Adrenal gland (tissue), 12 donors: Measurements from ENCODE around the gene CACUL1. TPM values are rescaled to one million over a fixed set of nuclear protein-coding genes. Genes with fewer than 3 reads are reported as not detected.

Experiments
- DNase-seq, 7 donors: peaks; one replicate each; pipeline ENCODE4 v3.0.0-alpha.2; 2019 to 2020
- H3K27ac ChIP-seq, 5 donors: fragments of 200-600 bp; sonication (generic) in 4 of 5; 1 replicate in 3 of 5; 2 replicates in 2 of 5; pipeline versions ENCODE4 v1.5.1 to v1.8.0; 2016 to 2020; ENCODE audit warnings: mild to moderate bottlenecking in 1 of 5
- H3K27me3 ChIP-seq: fragments of 200-600 bp; 2 replicates; pipeline ENCODE4 v1.8.0; 2021
- H3K36me3 ChIP-seq, 2 donors: fragments of 200-600 bp; replicated peaks in 1 of 2; 1 replicate in 1 of 2; 2 replicates in 1 of 2; pipeline versions ENCODE4 v1.5.1 to v1.8.0; 2018 to 2022
- H3K4me1 ChIP-seq, 2 donors: fragments of 200-600 bp; replicated peaks in 1 of 2; 1 replicate in 1 of 2; 2 replicates in 1 of 2; pipeline versions ENCODE4 v1.5.1 to v1.8.0; 2018 to 2021
- H3K4me3 ChIP-seq, 4 donors: fragments of 200-600 bp; sonication (generic) in 3 of 4; one replicate each; pipeline ENCODE4 v1.5.1; 2016 to 2018
- H3K9me3 ChIP-seq, 3 donors: fragments of 200-600 bp; sonication (generic) in 1 of 3; replicated peaks in 1 of 3; 1 replicate in 2 of 3; 2 replicates in 1 of 3; pipeline versions ENCODE4 v1.5.1 to v1.8.0; 2016 to 2021
- CTCF ChIP-seq, 6 experiments: fragments of 450-650 bp in 4 of 6; fragments of 200-600 bp in 2 of 6; sonication (generic) in 1 of 6; IDR thresholded peaks; 1 replicate in 5 of 6; 2 replicates in 1 of 6; pipeline versions ENCODE4 v1.5.1 to v1.8.0; 2016 to 2021; ENCODE audit warnings: antibody characterized with exemption in 6 of 6, mild to moderate bottlenecking in 2 of 6, moderate library complexity in 1 of 6
- POLR2A ChIP-seq, 2 donors: fragments of 450-650 bp; IDR thresholded peaks; one replicate each; pipeline ENCODE4 v1.6.1; 2017; ENCODE audit warnings: antibody characterized with exemption in 2 of 2, mild to moderate bottlenecking in 2 of 2, moderate library complexity in 1 of 2
- WGBS, 4 donors: extraction: QIAGEN DNeasy Blood & Tissue Kit in 2 of 4; methylation state at CpG; one replicate each; pipeline versions ENCODE4 v1.1.5 to v1.1.7; 2013 to 2017; 5-methylcytosine and 5-hydroxymethylcytosine counted together
- intact Hi-C, 2 donors: fragments of 100-400 bp; cut with DNase I; formaldehyde crosslinking; loops; one replicate each; pipeline versions ENCODE4 v1.14.1 to v1.15.0; 2022 to 2023
- polyA plus RNA-seq, 3 donors: library from polyadenylated mRNA; stranded (reverse); fragments of 200-250 nt in 2 of 3; fragments of 350-450 nt in 1 of 3; fragmentation: Illumina TruSeq in 1 of 3; extraction: RNeasy Lipid Tissue Mini Kit (QIAGEN cat#74804) in 1 of 3; gene quantifications; one replicate each; pipeline ENCODE4 v1.2.3, GENCODE V29; 2013 to 2014
- total RNA-seq, 9 donors: library from RNA; depleted of rRNA in 4 of 9; stranded (reverse); fragments of >200 nt in 4 of 9; fragments of 120-200 nt in 1 of 9; fragmentation: NEBNext Ultra II Directional in 1 of 9; extraction: Animal tissue kit (Norgen Biotek cat#: 25700) in 1 of 9; gene quantifications; one replicate each; pipeline versions ENCODE4 v1.1.0 to v1.2.4, GENCODE V29; 2013 to 2023
- donor health status: healthy with polysubstance abuse.
- donor health status: Bipolar disorder and iron deficiency.
- donor health status: DM: yes; HTN: yes; CAD: no.
- donor health status: DM: no; HTN: no; CAD: no.
- donor health status: DM: no; HTN: no; CAD: no.
- donor health status: DM: yes; HTN: yes; CAD: no.

CACUL1 gene
- total and polyA plus RNA-seq, 12 donors, result 6.9 to 70.0 (median 30.9) TPM

GRCh38 chr10:118775478-118775877 is 20.7 kb upstream of the CACUL1 start:
- Histone ChIP-seq H3K4me3 (no peak overlapping the region), H3K9me3 (no peaks in the 10 kb centered on the region), H3K4me1 (no peaks in the 10 kb centered on the region), H3K27ac (no peak overlapping the region), H3K36me3 (no peaks in the 10 kb centered on the region), H3K27me3 (no peaks in the 10 kb centered on the region)
- WGBS, 4 donors, result 49 to 64% (median 62%) methylated on average over 6 to 7 of the region's 7 CpGs
- TF ChIP-seq CTCF (IDR thresholded peaks at IDR 0.05) (peak in 5 of 6 experiments; percentile 22 to 51 (median 43)), POLR2A (IDR thresholded peaks at IDR 0.05) (no peak)
- intact Hi-C loops, result no loop called here
- peak in 1 of 7 donors; percentile 43 for DNase-seq

GRCh38 chr10:118773041-118773440 is 18.3 kb upstream of the CACUL1 start:
- H3K27ac ChIP-seq, result no peak overlapping the region
- H3K36me3 ChIP-seq, result no peaks in the 10 kb centered on the region
- H3K9me3 ChIP-seq, result no peaks in the 10 kb centered on the region
- no peaks in the 10 kb centered on the region for H3K4me1 ChIP-seq
- H3K27me3 ChIP-seq, result no peaks in the 10 kb centered on the region
- intact Hi-C loops, result no loop called here
- peak in 1 of 7 donors; percentile 10 for DNase-seq
- H3K4me3 ChIP-seq, result no peak overlapping the region
- TF ChIP-seq POLR2A (IDR thresholded peaks at IDR 0.05), result no peak
- TF ChIP-seq CTCF (IDR thresholded peaks at IDR 0.05), result no peak
- 71 to 80% (median 73%) methylated on average over 4 of the region's 4 CpGs for WGBS, 4 donors

- 88 to 100% (median 94%) methylated on average over 2 to 3 of the region's 3 CpGs for WGBS, 4 donors
- H3K27ac ChIP-seq, result no peak overlapping the region
- H3K27me3 ChIP-seq, result no peaks in the 10 kb centered on the region
- no peak overlapping the region for H3K4me3 ChIP-seq
- no peaks in the 10 kb centered on the region for H3K36me3 ChIP-seq
- H3K9me3 ChIP-seq, result no peaks in the 10 kb centered on the region
- intact Hi-C loops, result no loop called here
- no peaks in the 10 kb centered on the region for H3K4me1 ChIP-seq
- TF ChIP-seq POLR2A (IDR thresholded peaks at IDR 0.05) (no peak), CTCF (IDR thresholded peaks at IDR 0.05) (no peak)
- DNase-seq, result no peak
Observed at GRCh38 chr10:118771976-118772375, 17.2 kb upstream of the CACUL1 start.

- H3K9me3 ChIP-seq, result no peaks in the 10 kb centered on the region
- H3K36me3 ChIP-seq, result no peaks in the 10 kb centered on the region
- DNase-seq, result no peak
- TF ChIP-seq POLR2A (IDR thresholded peaks at IDR 0.05) (no peak), CTCF (IDR thresholded peaks at IDR 0.05) (no peak)
- no peaks in the 10 kb centered on the region for H3K4me1 ChIP-seq
- H3K27me3 ChIP-seq, result no peaks in the 10 kb centered on the region
- intact Hi-C loops, result no loop called here
- WGBS, 4 donors, result 83 to 88% (median 87%) methylated on average over 9 of the region's 9 CpGs
- no peak overlapping the region for H3K27ac ChIP-seq
- no peak overlapping the region for H3K4me3 ChIP-seq
Observed at GRCh38 chr10:118769898-118770600, 15.3 kb upstream of the CACUL1 start.
